ENCODE results near the gene SRF. TPM values are rescaled to one million over a fixed set of nuclear protein-coding genes. Genes with fewer than 3 reads are reported as not detected.

Gene SRF
- 13.4 to 18.9 TPM (median 17.6 TPM) in 5 replicates for total RNA-seq (2022; extraction: Qiagen RNA extraction; ENCODE audit: low read depth)

DNA sequence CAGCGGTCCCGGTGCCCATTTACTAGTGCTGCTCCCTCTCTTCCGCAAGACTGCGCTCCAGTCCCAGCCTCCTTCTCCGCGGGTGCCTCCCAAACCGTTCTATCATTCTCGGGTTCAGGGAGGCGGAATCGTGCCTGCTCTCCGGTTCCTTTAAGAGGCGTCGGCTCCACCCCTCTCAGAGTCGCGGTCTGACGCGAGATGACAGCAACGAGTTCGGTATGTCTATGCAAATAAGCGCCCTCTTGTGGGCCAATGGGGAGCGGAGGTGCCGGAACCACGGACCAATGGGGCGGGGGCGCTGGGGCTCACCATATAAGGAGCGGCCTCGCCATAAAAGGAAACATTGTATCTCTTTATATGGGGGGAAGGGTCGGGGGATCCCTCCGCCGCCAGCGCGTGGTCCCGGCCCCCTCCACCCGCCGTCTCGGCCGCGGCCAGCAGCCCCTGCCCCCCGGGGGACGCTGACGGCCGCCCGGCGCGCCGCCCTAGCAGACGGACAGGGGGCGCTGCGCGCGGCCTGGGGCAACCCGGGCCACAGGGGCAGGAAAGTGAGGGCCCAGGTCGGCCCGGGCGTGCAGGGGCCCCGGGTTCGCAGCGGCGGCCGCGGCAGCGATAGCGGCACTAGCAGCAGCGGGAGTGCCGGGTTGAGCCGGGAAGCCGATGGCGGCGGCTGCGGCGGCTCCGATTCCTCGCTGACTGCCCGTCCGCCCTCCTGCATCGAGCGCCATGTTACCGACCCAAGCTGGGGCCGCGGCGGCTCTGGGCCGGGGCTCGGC lies at the start of gene SRF:
SRF (plus strand) TSS at position 339 of the 776 bp plus-strand sequence; CDS start at position 727, 388 bp downstream.

DNA sequence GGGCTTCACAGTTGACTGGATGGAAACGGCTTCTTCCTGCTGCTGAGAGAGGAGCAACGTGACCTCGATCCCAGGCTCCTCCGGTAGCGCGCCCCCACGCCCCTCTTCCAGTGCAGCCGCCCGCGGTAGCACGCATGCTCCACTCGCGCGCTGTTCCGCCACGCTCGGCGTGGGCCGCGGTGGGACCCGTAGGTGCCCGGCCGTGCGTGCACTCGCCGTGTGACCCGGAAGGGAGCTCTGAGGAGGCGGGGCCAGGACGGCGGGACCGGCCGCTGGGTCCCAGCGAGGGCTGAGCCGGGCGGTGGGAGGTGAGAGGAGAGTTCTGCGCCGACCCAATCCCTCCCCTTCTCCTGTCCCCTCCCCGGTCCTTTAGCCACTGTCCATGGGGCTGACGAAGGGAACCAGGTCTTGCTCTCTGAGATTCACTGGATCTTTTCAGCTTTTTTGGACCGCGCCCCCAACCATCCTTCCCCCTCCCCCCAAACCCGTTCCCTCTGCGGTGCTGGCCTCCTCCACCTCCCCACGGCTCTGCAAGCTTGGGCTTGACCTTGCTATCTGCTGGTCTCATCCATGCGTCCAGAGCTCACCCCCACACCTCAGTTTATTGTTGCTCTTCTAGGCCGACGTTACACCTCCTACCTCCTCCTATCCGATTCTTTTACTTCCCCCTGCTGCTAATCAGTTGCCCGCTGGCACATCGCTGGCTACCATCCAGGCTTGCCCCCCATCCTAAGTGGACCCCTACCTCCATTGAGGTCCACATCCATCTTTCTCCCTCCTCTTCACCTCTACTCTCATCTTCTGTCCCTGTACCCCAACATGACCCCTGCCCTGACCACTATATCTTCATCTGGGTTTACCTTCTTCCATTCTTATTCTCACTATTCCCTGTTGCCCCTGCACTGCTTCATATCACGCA lies 11.1 kb downstream of the SRF start, which contains the start of gene CUL9:
CUL9 (plus strand) TSS at position 255 of the 919 bp plus-strand sequence. CDS start 2,115 bp downstream, outside the sequence.

DNA sequence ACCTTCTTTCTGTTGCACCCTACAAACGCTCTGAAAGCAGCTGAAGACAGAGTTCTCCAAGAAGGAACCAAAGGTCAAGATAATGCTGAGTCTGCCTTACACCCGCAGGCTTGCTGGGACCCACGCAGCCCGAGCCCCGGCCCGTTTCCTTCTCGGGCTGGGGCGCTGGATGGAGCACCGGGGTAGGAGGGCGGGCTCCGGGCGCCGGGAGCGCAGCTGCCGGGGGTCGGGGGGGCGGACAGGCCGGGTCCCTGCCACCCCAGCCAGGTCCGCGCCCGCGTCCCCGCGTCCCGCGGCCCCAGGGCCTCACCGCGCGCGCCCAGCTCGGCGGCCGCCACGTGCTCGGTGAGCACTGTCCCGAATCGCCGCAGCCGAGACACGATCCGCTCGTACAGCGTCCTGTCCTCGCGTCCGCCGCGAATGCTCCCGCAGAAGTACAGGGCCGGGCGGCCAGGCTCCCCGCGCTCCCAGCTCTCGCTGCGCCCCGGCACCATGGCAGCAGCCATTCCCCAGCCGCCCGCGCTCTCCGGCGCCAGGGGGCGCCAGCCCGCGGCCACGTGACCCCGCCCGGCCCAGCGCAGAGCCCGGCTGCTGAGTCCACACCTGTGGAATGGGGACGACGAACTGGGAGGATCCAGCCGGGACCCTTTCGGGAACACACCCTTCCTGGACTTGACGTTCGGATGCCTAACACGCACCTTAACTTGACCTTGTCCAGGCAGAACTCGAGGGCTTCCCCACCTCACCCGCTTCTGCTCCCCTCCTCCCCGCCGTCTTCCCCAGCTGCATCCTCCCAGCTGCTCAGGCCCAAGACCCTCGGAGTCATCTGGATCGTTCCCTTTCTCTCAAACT lies 58.1 kb downstream of the SRF start, which contains the start of gene DNPH1:
DNPH1 (minus strand) TSS at position 531 of the 852 bp plus-strand sequence; CDS start at position 506, 25 bp downstream.

Other genes with a start within 250 kb of the SRF start
- 34.5 to 48.5 TPM (median 46.9 TPM) in 5 replicates for gene CNPY3, start 241.8 kb upstream of the SRF start, total RNA-seq (2022; extraction: Qiagen RNA extraction; ENCODE audit: low read depth)
- gene GNMT, start 210.5 kb upstream of the SRF start, total RNA-seq (2022; extraction: Qiagen RNA extraction; ENCODE audit: low read depth) = 0.09 to 0.20 TPM in 2 of 5 replicates, not detected in the others
- 4.9 to 10.1 TPM (median 9.7 TPM) in 5 replicates for gene PEX6, start 192.1 kb upstream of the SRF start, total RNA-seq (2022; extraction: Qiagen RNA extraction; ENCODE audit: low read depth)
- 26.7 to 30.0 TPM (median 28.5 TPM) in 5 replicates for gene PPP2R5D, start 186.7 kb upstream of the SRF start, total RNA-seq (2022; extraction: Qiagen RNA extraction; ENCODE audit: low read depth)
- 90.7 to 104 TPM (median 95.9 TPM) in 5 replicates for gene MEA1, start 157.3 kb upstream of the SRF start, total RNA-seq (2022; extraction: Qiagen RNA extraction; ENCODE audit: low read depth)
- gene KLHDC3, start 157.0 kb upstream of the SRF start, total RNA-seq (2022; extraction: Qiagen RNA extraction; ENCODE audit: low read depth) = 25.6 to 34.3 TPM (median 29.9 TPM) in 5 replicates
- 65.0 to 76.1 TPM (median 71.7 TPM) in 5 replicates for gene RRP36, start 149.6 kb upstream of the SRF start, total RNA-seq (2022; extraction: Qiagen RNA extraction; ENCODE audit: low read depth)
- 6.1 to 8.5 TPM (median 7.2 TPM) in 5 replicates for gene CUL7, start 117.4 kb upstream of the SRF start, total RNA-seq (2022; extraction: Qiagen RNA extraction; ENCODE audit: low read depth)
- gene MRPL2, start 111.8 kb upstream of the SRF start, total RNA-seq (2022; extraction: Qiagen RNA extraction; ENCODE audit: low read depth) = 53.6 to 63.0 TPM (median 58.7 TPM) in 5 replicates
- gene KLC4, start 111.6 kb upstream of the SRF start, total RNA-seq (2022; extraction: Qiagen RNA extraction; ENCODE audit: low read depth) = 6.1 to 8.2 TPM (median 7.0 TPM) in 5 replicates
- 4.7 to 5.3 TPM (median 5.0 TPM) in 5 replicates for gene PTK7, start 95.0 kb upstream of the SRF start, total RNA-seq (2022; extraction: Qiagen RNA extraction; ENCODE audit: low read depth)
- 7.4 to 9.8 TPM (median 8.6 TPM) in 5 replicates for gene CUL9, start 10.9 kb downstream of the SRF start, total RNA-seq (2022; extraction: Qiagen RNA extraction; ENCODE audit: low read depth)
- gene DNPH1, start 58.2 kb downstream of the SRF start, total RNA-seq (2022; extraction: Qiagen RNA extraction; ENCODE audit: low read depth) = 68.3 to 104 TPM (median 95.7 TPM) in 5 replicates
- gene TTBK1, start 72.2 kb downstream of the SRF start, total RNA-seq (2022; extraction: Qiagen RNA extraction; ENCODE audit: low read depth) = 0.03 to 0.08 TPM (median 0.06 TPM) in 4 of 5 replicates, not detected in the other
- not detected in 5 replicates for gene SLC22A7, start 127.0 kb downstream of the SRF start, total RNA-seq (2022; extraction: Qiagen RNA extraction; ENCODE audit: low read depth)
- 0.20 to 0.62 TPM (median 0.57 TPM) in 5 replicates for gene CRIP3, start 137.6 kb downstream of the SRF start, total RNA-seq (2022; extraction: Qiagen RNA extraction; ENCODE audit: low read depth)
- 4.3 to 5.9 TPM (median 5.6 TPM) in 5 replicates for gene ZNF318, start 198.4 kb downstream of the SRF start, total RNA-seq (2022; extraction: Qiagen RNA extraction; ENCODE audit: low read depth)

All from A549 treated with CpdA at 1 μM for 4 hours (cell line).